Measurements from ENCODE around the gene TMEM50A.

The TMEM50A gene

DNA sequence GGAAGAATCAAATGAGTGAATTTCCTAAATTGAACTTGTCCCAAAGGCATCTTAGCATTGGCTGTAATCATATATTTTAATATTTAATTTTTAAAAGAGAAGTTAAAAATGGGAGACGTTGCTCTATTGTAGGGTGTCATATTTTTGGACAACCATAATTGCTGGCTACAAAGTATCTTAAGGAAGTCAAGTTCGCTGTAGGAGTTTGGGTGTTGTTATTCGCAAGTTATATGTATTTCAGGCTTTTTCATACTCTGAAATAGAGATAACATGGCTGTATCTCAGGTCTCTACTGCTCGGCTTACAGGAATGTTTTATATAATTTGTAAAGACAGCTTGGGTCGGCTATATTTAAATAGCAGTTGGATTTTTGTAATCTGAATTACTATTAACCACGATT is 852 bp downstream of the TMEM50A start:
- peak overlapping the region; percentile 81 for H3K4me2 ChIP-seq (ENCODE audit: low read length)
- peaks cover 15% of the 10 kb centered on the region for H3K4me1 ChIP-seq (ENCODE audit: control insufficient read depth, low read length)
- H3K27me3 ChIP-seq (ENCODE audit: control insufficient read depth, low read length) = no peaks in the 10 kb centered on the region
- peaks cover 5% of the 10 kb centered on the region for H4K20me1 ChIP-seq (ENCODE audit: control insufficient read depth, insufficient read depth, low read depth, low read length)
- H3F3A ChIP-seq (ENCODE audit: control insufficient read depth, insufficient read depth) = no peaks in the 10 kb centered on the region; the same call in 1 of the 2 replicates
- H3K9me3 ChIP-seq (ENCODE audit: control insufficient read depth, insufficient read depth, low read length) = no peaks in the 10 kb centered on the region
- H3K27ac ChIP-seq (ENCODE audit: low read depth, low read length) = peak overlapping the region; percentile 76
- H3K9me2 ChIP-seq (replicated peaks; ENCODE audit: control insufficient read depth, low read length) = no peaks in the 10 kb centered on the region
- H3K36me3 ChIP-seq (ENCODE audit: control insufficient read depth, low read length) = peaks cover 26% of the 10 kb centered on the region
- H3K4me3 ChIP-seq (ENCODE audit: low read length) = peak overlapping the region; percentile 86
- no peak for TF ChIP-seq EZH2phosphoT487 (IDR thresholded peaks at IDR 0.05; ENCODE audit: borderline replicate concordance, low read length)
- TF ChIP-seq, protein P1, sequence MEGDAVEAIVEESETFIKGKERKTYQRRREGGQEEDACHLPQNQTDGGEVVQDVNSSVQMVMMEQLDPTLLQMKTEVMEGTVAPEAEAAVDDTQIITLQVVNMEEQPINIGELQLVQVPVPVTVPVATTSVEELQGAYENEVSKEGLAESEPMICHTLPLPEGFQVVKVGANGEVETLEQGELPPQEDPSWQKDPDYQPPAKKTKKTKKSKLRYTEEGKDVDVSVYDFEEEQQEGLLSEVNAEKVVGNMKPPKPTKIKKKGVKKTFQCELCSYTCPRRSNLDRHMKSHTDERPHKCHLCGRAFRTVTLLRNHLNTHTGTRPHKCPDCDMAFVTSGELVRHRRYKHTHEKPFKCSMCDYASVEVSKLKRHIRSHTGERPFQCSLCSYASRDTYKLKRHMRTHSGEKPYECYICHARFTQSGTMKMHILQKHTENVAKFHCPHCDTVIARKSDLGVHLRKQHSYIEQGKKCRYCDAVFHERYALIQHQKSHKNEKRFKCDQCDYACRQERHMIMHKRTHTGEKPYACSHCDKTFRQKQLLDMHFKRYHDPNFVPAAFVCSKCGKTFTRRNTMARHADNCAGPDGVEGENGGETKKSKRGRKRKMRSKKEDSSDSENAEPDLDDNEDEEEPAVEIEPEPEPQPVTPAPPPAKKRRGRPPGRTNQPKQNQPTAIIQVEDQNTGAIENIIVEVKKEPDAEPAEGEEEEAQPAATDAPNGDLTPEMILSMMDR (IDR thresholded peaks at IDR 0.05; ENCODE audit: low read depth, low read length, poor library complexity, severe bottlenecking) = no peak
- H3K79me2 ChIP-seq (ENCODE audit: control insufficient read depth, low read length) = peaks cover 63% of the 10 kb centered on the region

DNA sequence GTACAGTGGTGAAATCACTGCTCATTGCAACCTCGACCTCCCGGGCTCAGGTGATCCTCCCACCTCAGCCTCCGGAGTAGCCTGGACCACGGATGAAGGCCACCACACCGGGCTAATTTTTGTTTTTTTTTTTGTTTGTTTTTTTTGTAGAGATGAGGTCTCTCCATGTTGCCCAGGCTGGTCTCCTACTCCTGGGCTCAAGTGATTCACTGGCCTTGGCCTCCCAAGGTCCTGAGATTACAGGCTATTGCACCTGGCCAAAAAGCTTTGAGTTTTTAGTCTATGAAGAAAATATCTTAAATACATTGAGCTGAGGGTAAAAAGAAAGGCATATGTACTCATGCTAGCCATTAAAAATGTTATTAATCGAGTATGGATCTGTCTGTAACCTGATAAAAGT is 3.6 kb downstream of the TMEM50A start:
- Histone ChIP-seq H3K36me3 (ENCODE audit: control insufficient read depth, low read length) (peaks cover 38% of the 10 kb centered on the region), H3K4me3 (ENCODE audit: low read length) (no peak overlapping the region), H3K27me3 (ENCODE audit: control insufficient read depth, low read length) (no peaks in the 10 kb centered on the region), H4K20me1 (ENCODE audit: control insufficient read depth, insufficient read depth, low read depth, low read length) (peaks cover 5% of the 10 kb centered on the region), H3K27ac (ENCODE audit: low read depth, low read length) (no peak overlapping the region), H3K9me2 (replicated peaks; ENCODE audit: control insufficient read depth, low read length) (no peaks in the 10 kb centered on the region), H3K79me2 (ENCODE audit: control insufficient read depth, low read length) (peaks cover 63% of the 10 kb centered on the region), H3K4me1 (ENCODE audit: control insufficient read depth, low read length) (peaks cover 15% of the 10 kb centered on the region), H3K9me3 (ENCODE audit: control insufficient read depth, insufficient read depth, low read length) (no peaks in the 10 kb centered on the region), H3K4me2 (ENCODE audit: low read length) (no peak overlapping the region), H3F3A (ENCODE audit: control insufficient read depth, insufficient read depth) (no peaks in the 10 kb centered on the region; the same call in 1 of the 2 replicates)
- TF ChIP-seq, protein P1 (IDR thresholded peaks at IDR 0.05; ENCODE audit: low read depth, low read length, poor library complexity, severe bottlenecking) = no peak
- TF ChIP-seq EZH2phosphoT487 (IDR thresholded peaks at IDR 0.05; ENCODE audit: borderline replicate concordance, low read length) = no peak

DNA sequence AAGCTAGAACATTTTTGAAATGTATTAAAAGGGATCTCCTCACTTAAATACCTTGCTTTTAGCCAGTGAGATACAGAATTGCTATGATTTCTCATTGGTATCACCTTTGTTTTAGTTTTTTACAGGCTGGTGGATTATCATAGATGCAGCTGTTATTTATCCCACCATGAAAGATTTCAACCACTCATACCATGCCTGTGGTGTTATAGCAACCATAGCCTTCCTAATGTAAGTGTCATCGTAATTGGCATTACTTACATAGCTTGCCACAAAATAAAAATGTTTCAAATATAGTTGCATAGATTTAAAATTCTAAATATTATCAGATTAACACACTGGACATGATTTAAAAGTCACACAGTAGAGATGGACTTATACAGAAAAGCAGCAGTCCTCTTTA is 4.7 kb downstream of the TMEM50A start:
- H3K27me3 ChIP-seq (ENCODE audit: control insufficient read depth, low read length) = no peaks in the 10 kb centered on the region
- H3K9me2 ChIP-seq (replicated peaks; ENCODE audit: control insufficient read depth, low read length) = no peaks in the 10 kb centered on the region
- no peak overlapping the region for H3K4me3 ChIP-seq (ENCODE audit: low read length)
- no peak for TF ChIP-seq EZH2phosphoT487 (IDR thresholded peaks at IDR 0.05; ENCODE audit: borderline replicate concordance, low read length)
- TF ChIP-seq, protein P1 (IDR thresholded peaks at IDR 0.05; ENCODE audit: low read depth, low read length, poor library complexity, severe bottlenecking) = no peak
- no peaks in the 10 kb centered on the region; the same call in 1 of the 2 replicates for H3F3A ChIP-seq (ENCODE audit: control insufficient read depth, insufficient read depth)
- no peak overlapping the region for H3K4me2 ChIP-seq (ENCODE audit: low read length)
- H3K27ac ChIP-seq (ENCODE audit: low read depth, low read length) = no peak overlapping the region
- peaks cover 49% of the 10 kb centered on the region for H3K36me3 ChIP-seq (ENCODE audit: control insufficient read depth, low read length)
- H3K4me1 ChIP-seq (ENCODE audit: control insufficient read depth, low read length) = peaks cover 15% of the 10 kb centered on the region
- H4K20me1 ChIP-seq (ENCODE audit: control insufficient read depth, insufficient read depth, low read depth, low read length) = peaks cover 5% of the 10 kb centered on the region
- H3K79me2 ChIP-seq (ENCODE audit: control insufficient read depth, low read length) = peaks cover 65% of the 10 kb centered on the region
- H3K9me3 ChIP-seq (ENCODE audit: control insufficient read depth, insufficient read depth, low read length) = no peaks in the 10 kb centered on the region
